K562 (cell line): Measurements from ENCODE around the gene JMJD1C. TPM values are rescaled to one million over a fixed set of nuclear protein-coding genes. Genes with fewer than 3 reads are reported as not detected.

Source experiments
- ARID2 ChIP-seq: fragments of 450-650 bp; IDR thresholded peaks from 2 replicates; pipeline ENCODE4 v1.6.1; 2017; ENCODE audit warnings: antibody characterized with exemption, mild to moderate bottlenecking
- ATF6 ChIP-seq: sonication (generic); formaldehyde crosslinking; IDR thresholded peaks from 2 replicates; pipeline ENCODE4 v1.4.0; 2020; ENCODE audit warnings: mild to moderate bottlenecking, missing genetic modification reagents
- E2F8 ChIP-seq: fragments of 450-650 bp; IDR thresholded peaks from 2 replicates; pipeline ENCODE4 v1.7.1; 2018; ENCODE audit warnings: mild to moderate bottlenecking, low read depth; ENCODE audit not compliant: partially characterized antibody
- HLTF ChIP-seq: fragments of 450-650 bp; IDR thresholded peaks from 2 replicates; pipeline ENCODE4 v1.6.1; 2016
- MTF1 ChIP-seq: fragments of 250-450 bp; sonication (Bioruptor Pico); IDR thresholded peaks from 2 replicates; pipeline ENCODE4 v1.9.0; 2021; ENCODE audit warnings: moderate library complexity, mild to moderate bottlenecking, inconsistent platforms, borderline replicate concordance
- NELFE ChIP-seq: IDR thresholded peaks from 2 replicates; pipeline ENCODE4 v1.6.1; 2011; ENCODE audit warnings: mild to moderate bottlenecking; ENCODE audit not compliant: insufficient read depth, insufficient read length
- NKRF ChIP-seq: fragments of 450-650 bp; IDR thresholded peaks from 2 replicates; pipeline ENCODE4 v1.6.1; 2016; ENCODE audit warnings: borderline replicate concordance
- TCFL5 ChIP-seq: fragments of 250-450 bp; sonication (Bioruptor Pico); conservative IDR thresholded peaks from 2 replicates; pipeline ENCODE4 v1.6.1; 2021; ENCODE audit warnings: mild to moderate bottlenecking, moderate library complexity, matching md5 sums
- ZNF592 ChIP-seq: fragments of 450-650 bp; IDR thresholded peaks from 2 replicates; pipeline ENCODE4 v1.6.1; 2017; ENCODE audit warnings: antibody characterized with exemption, mild to moderate bottlenecking
- polyA plus RNA-seq, 8 experiments: library from polyadenylated mRNA; depleted of rRNA in 4 of 8; stranded (reverse) in 5 of 8; unstranded in 3 of 8; fragments of >200 nt; fragmentation: Nextera tagmentation in 2 of 8; fragmentation: Illumina TruSeq in 1 of 8; extraction: Ambion mirVana in 2 of 8; extraction: Trizol in 1 of 8; gene quantifications; 2 replicates each; pipeline versions ENCODE4 v1.2.1 to v1.2.3, GENCODE V29; 2011 to 2014; ENCODE audit warnings: inconsistent platforms in 1 of 8, missing spikeins in 1 of 8
- total RNA-seq, 7 experiments: library from RNA; depleted of rRNA in 6 of 7; stranded (reverse); fragments of >200 nt in 6 of 7; fragmentation: Illumina TruSeq in 2 of 7; extraction: Trizol in 2 of 7; gene quantifications; 2 replicates each; pipeline versions ENCODE4 v1.2.1 to v1.2.3, GENCODE V29; 2011 to 2021; ENCODE audit warnings: low replicate concordance in 1 of 7

Gene JMJD1C
- total and polyA plus RNA-seq, 9 of the 15 experiments (the other 6 are each of a cell fraction or from before 2014, with no cell fraction given) = 25.3 to 68.0 (median 47.2) TPM

- TF ChIP-seq ZNF592 (0 out of 2 replicates have a peak, but pooled peaks have one; percentile 35), E2F8 (no peak), ATF6 (CRISPR knock-in tag) (no peak), NELFE (no peak), MTF1 (CRISPR knock-in tag) (no peak), TCFL5 (CRISPR knock-in tag) (no peak), ARID2 (peak; percentile 93), NKRF (no peak), HLTF (no peak)
Measured at GRCh38 chr10:63157845-63158624, 307.7 kb downstream of the JMJD1C start (continued).
